K562 (cell line): ENCODE measurements around the gene MAD1L1.

Experiments
- CTCF ChIP-seq, 3 experiments: IDR thresholded peaks in 2 of 3; conservative IDR thresholded peaks in 1 of 3; 2 replicates each; pipeline ENCODE4 v1.5.1; 2011 to 2012; ENCODE audit warnings: low read length in 3 of 3, mild to moderate bottlenecking in 3 of 3, control low read depth in 2 of 3, improper control_type of control experiment in 1 of 3, inconsistent platforms in 1 of 3, low read depth in 1 of 3, mixed read lengths in 1 of 3, moderate library complexity in 1 of 3; ENCODE audit not compliant: insufficient read depth in 2 of 3
- FOXM1 ChIP-seq, 2 experiments: fragments of 450-650 bp in 1 of 2; sonication (generic) in 1 of 2; formaldehyde crosslinking in 1 of 2; IDR thresholded peaks; 2 replicates each; pipeline versions ENCODE4 v1.6.1 to v1.9.0; 2017 to 2022; ENCODE audit warnings: low read depth in 2 of 2, mild to moderate bottlenecking in 2 of 2, missing genetic modification reagents in 1 of 2, moderate library complexity in 1 of 2
- HOMEZ ChIP-seq: fragments of 250-450 bp; sonication (Bioruptor Pico); IDR thresholded peaks from 2 replicates; pipeline ENCODE4 v1.4.0; 2020; ENCODE audit warnings: mild to moderate bottlenecking, moderate library complexity
- SIN3A ChIP-seq, 2 experiments: fragments of 150-350 bp in 1 of 2; IDR thresholded peaks; 2 replicates each; pipeline ENCODE4 v1.6.1; 2011 to 2016; ENCODE audit warnings: borderline replicate concordance in 2 of 2, low read depth in 2 of 2, low read length in 2 of 2, mild to moderate bottlenecking in 2 of 2, moderate library complexity in 2 of 2; ENCODE audit not compliant: control insufficient read depth in 1 of 2

- no peak for TF ChIP-seq HOMEZ (CRISPR knock-in tag)
- TF ChIP-seq SIN3A (IDR thresholded peaks at IDR 0.05; ENCODE audit: borderline replicate concordance in 2 of 2, control insufficient read depth in 1 of 2, low read depth in 2 of 2, low read length in 2 of 2) = no peak
- TF ChIP-seq FOXM1 (IDR thresholded peaks at IDR 0.05; ENCODE audit: low read depth) = no peak
- TF ChIP-seq FOXM1 (CRISPR knock-in tag; IDR thresholded peaks at IDR 0.05; ENCODE audit: low read depth) = no peak
- no peak for TF ChIP-seq CTCF (IDR thresholded peaks at IDR 0.05 in 2 of 3, conservative IDR thresholded peaks at IDR 0.05 in 1 of 3; ENCODE audit: insufficient read depth in 2 of 3, low read depth in 1 of 3, low read length in 3 of 3)
Measured at GRCh38 chr7:2122651-2123050, 110.1 kb downstream of the MAD1L1 start.
